Measurements from ENCODE around the gene SCN5A. TPM values are rescaled to one million over a fixed set of nuclear protein-coding genes. Genes with fewer than 3 reads are reported as not detected.

Gene SCN5A
- total RNA-seq, 4 donors from 2014 or later: 0.50 to 1.7 (median 0.81) TPM; not detected in 1

DNA sequence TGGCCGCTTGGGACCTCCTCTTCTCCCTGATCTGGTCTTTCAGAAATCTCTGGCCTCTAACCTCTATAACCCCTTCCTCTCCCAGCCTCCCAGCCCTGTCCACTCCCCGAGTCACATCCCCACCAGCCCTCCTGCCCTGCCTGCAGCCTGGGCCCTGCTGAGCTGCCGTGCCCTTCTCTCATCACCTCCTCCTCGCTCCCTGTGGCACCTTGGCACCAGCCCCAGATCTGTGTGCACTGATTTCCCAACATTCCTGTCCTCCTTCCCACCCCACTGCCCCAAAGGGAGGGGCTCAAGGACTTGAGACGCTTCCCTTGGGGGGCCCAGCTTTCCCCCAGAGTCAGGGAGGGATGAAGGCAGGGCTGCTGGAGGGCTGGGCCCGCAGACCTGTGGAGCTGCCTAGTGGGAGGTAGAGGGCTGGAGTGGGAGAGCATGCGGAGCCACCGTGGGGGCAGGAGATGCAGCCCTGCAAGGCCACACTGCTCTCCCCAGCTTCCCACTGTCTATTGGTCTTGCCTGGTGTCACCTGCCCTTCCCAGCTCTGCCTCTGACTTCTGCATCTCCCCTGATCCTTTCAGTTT, 110.6 kb downstream of the SCN5A start:
- no peak for TF ChIP-seq CTCF (IDR thresholded peaks at IDR 0.05)
- no peak for TF ChIP-seq POLR2A (IDR thresholded peaks at IDR 0.05)
- TF ChIP-seq EP300 (IDR thresholded peaks at IDR 0.05): no peak
- no peak for TF ChIP-seq POLR2AphosphoS5 (IDR thresholded peaks at IDR 0.05)
- H3K9me3 ChIP-seq: no peaks in the 10 kb centered on the region
- no peak for ATAC-seq
- H3K27me3 ChIP-seq: no peaks in the 10 kb centered on the region
- H3K4me1 ChIP-seq: no peaks in the 10 kb centered on the region
- WGBS, 2 donors (ENCODE audit: low coverage in 1 of 2): 69 to 78% methylated on average over 4 of the region's 8 CpGs
- peaks cover 0 to 33% of the 10 kb centered on the region in 2 donors for H3K36me3 ChIP-seq
- no peak overlapping the region for H3K27ac ChIP-seq
- H3K4me3 ChIP-seq: no peak overlapping the region

- Histone ChIP-seq H3K27me3 (no peaks in the 10 kb centered on the region), H3K36me3 (peaks cover 0 to 52% of the 10 kb centered on the region in 2 donors), H3K4me1 (no peaks in the 10 kb centered on the region), H3K4me3 (no peak overlapping the region), H3K27ac (no peak overlapping the region), H3K9me3 (no peaks in the 10 kb centered on the region)
- WGBS, 2 donors (ENCODE audit: low coverage in 1 of 2): 68% methylated on average over 2 of the region's 3 CpGs; no CpG with 5 or more reads in 1 of the 2 donors
- TF ChIP-seq POLR2AphosphoS5 (IDR thresholded peaks at IDR 0.05) (no peak), CTCF (IDR thresholded peaks at IDR 0.05) (no peak), EP300 (IDR thresholded peaks at IDR 0.05) (no peak), POLR2A (IDR thresholded peaks at IDR 0.05) (no peak)
- no peak for ATAC-seq
These were observed 112.8 kb downstream of the SCN5A start for GRCh38 chr3:38536671-38537070.

DNA sequence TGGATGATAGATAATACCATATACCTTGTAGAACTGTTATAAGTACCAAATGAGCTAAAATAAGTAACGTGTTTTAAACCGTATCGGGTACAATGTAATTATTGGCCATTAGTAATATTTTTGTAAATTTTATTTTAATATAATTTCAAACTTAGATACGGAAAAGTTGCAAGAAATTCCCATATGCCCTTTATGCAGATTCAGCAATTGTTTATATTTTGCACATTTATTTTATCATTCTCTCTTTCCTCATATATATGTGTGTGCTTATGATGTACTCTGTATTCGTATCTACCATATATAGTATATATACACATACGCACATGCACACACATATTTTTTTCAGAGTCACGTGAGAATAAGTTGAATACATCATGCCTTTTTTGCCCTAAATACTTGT, 114.9 kb downstream of the SCN5A start:
- peaks cover 0 to 65% of the 10 kb centered on the region in 2 donors for H3K36me3 ChIP-seq
- H3K4me1 ChIP-seq: no peaks in the 10 kb centered on the region
- 89 to 92% methylated on average over 7 of the region's 7 CpGs for WGBS, 2 donors (ENCODE audit: low coverage in 1 of 2)
- no peak overlapping the region for H3K4me3 ChIP-seq
- H3K9me3 ChIP-seq: no peaks in the 10 kb centered on the region
- H3K27ac ChIP-seq: no peak overlapping the region
- H3K27me3 ChIP-seq: no peaks in the 10 kb centered on the region
- TF ChIP-seq POLR2AphosphoS5 (IDR thresholded peaks at IDR 0.05) (no peak), CTCF (IDR thresholded peaks at IDR 0.05) (no peak)
- ATAC-seq: no peak

DNA sequence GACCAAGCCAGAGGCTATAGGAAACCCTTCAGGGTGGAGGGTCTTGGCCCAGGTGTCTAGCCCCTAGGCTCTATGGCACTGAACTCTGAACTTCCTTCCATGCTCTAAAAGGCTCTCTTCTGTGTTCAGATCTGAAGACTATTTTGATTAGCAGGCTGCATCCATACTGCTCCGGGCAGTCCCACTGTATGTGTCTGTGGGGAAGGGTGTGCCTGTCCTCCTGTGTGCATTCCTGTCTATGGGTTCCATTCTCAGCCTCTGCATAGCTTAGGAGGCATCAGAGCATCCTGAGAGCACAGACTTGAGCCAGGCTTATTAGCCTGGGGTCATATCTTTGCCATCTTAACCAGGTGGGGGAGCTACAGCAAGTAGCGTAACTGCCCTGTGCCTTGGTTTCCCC, 115.3 kb downstream of the SCN5A start:
- no peak for ATAC-seq
- Histone ChIP-seq H3K27ac (no peak overlapping the region), H3K9me3 (no peaks in the 10 kb centered on the region), H3K36me3 (peaks cover 0 to 69% of the 10 kb centered on the region in 2 donors), H3K27me3 (no peaks in the 10 kb centered on the region), H3K4me3 (no peak overlapping the region), H3K4me1 (no peaks in the 10 kb centered on the region)
- no peak for TF ChIP-seq POLR2A (IDR thresholded peaks at IDR 0.05)
- TF ChIP-seq EP300 (IDR thresholded peaks at IDR 0.05): no peak
- TF ChIP-seq CTCF (IDR thresholded peaks at IDR 0.05): no peak
- 91 to 100% methylated on average over 1 to 2 of the region's 2 CpGs for WGBS, 2 donors (ENCODE audit: low coverage in 1 of 2)

DNA sequence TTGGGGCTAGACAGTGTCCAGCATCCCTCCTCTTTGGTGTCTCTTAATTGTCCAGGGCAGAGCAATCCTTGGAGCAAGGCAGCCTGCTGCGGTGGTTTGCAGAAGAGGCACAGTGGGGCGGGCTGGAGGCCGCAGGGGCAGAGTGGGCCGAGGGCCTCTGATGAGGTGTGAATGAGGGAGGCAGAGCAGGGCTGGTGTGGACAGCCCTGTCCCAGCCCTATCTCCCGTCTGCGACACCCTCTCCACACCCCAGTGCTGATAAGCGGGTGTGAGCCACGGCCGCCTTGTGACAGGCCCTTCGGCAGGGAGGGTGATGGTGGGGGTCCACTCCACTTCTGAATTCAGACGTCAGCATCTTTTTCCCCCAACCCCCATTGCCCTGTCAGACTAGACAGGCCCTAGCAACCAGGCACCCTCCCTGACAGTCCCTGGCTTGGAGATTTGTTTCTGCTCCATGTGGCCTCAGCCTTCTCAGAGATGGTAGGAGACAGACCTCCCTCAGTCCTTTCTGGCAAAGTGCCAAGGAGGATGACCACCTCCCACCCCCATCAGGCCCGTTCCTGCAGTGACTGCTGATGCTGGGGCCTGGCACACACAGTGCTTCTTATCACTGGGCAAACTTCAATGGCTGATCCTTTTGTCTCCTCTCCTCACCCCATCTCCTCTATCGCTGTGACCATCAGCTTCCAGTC, 116.1 kb downstream of the SCN5A start:
- H3K9me3 ChIP-seq: no peaks in the 10 kb centered on the region
- ATAC-seq: peak; percentile 29
- H3K4me1 ChIP-seq: no peaks in the 10 kb centered on the region
- 76% methylated on average over 2 of the region's 13 CpGs; no CpG with 5 or more reads in 1 of the 2 donors for WGBS, 2 donors (ENCODE audit: low coverage in 1 of 2)
- peaks cover 0 to 75% of the 10 kb centered on the region in 2 donors for H3K36me3 ChIP-seq
- H3K4me3 ChIP-seq: no peak overlapping the region
- no peaks in the 10 kb centered on the region for H3K27me3 ChIP-seq
- H3K27ac ChIP-seq: no peak overlapping the region
- TF ChIP-seq CTCF (IDR thresholded peaks at IDR 0.05): no peak
- no peak for TF ChIP-seq POLR2AphosphoS5 (IDR thresholded peaks at IDR 0.05)
- no peak for TF ChIP-seq POLR2A (IDR thresholded peaks at IDR 0.05)
- TF ChIP-seq EP300 (IDR thresholded peaks at IDR 0.05): no peak
